Mammary epithelial cell (primary cell): ENCODE results near the gene RBM18.

Source experiments
- CTCF ChIP-seq, 2 donors: IDR thresholded peaks in 1 of 2; conservative IDR thresholded peaks in 1 of 2; 2 replicates each; pipeline ENCODE4 v1.5.1; 2011 to 2012; ENCODE audit warnings: inconsistent platforms in 2 of 2, low read length in 2 of 2, mild to moderate bottlenecking in 2 of 2, control low read depth in 1 of 2, low read depth in 1 of 2; ENCODE audit not compliant: insufficient read depth in 1 of 2; ENCODE audit errors: extremely low read depth in 1 of 2
- EZH2 ChIP-seq: IDR thresholded peaks from 2 replicates; pipeline ENCODE4 v1.6.1; 2012; ENCODE audit warnings: low read length, inconsistent platforms, borderline replicate concordance

DNA sequence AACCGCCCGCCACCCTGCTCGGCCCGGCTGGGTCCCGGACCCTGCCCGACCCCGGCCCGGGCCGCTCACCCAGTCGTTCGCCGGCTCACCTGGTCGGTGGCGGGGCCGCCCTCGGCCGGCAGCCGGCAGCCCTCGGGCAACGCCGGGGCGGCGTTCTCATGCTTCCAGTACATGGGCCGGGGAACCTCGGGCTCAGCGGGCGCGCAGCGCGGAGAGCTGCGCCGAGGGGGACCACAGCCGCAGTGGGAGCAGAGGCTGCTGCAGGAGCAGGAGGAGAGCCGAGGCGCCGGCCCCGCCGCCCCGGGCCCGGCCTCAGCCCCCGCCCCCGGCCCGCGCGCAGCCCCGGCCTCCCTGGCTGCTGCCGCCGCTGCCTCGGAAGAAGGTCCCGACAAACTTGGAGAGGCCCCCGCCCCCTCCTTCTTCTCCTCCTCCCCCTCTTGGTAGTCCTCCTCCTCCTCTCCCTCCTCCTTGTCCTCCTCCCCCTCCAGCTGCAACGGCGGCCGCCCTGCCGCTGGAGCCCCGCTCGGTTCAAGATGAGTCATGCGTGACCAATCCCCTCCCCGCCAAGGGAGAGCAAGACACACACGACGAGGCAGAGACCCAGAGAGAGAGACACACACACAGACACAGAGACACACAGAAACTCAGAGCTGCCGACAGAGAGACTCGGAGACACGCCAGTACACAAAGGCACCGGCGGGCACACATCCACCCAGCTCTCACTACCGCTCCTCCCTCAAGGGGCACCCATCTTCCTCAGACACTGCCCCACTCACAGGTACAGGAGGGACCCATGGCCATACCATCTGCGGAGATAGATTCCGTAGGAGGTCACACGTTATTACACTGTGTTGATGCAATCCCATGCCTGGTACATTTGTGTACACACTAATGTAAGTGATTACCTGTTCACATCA lies 35.8 kb downstream of the RBM18 start, which contains the start of gene LHX6:
- TF ChIP-seq CTCF (conservative IDR thresholded peaks at IDR 0.05 in 1 of 2, IDR thresholded peaks at IDR 0.05 in 1 of 2; ENCODE audit: extremely low read depth in 1 of 2, insufficient read depth in 1 of 2, low read depth in 1 of 2, low read length in 2 of 2), result no peak
- TF ChIP-seq EZH2, result peak; percentile 48
